Measurements from ENCODE around the gene ECE1. TPM values are rescaled to one million over a fixed set of nuclear protein-coding genes. Genes with fewer than 3 reads are reported as not detected.
"Not testable (repeated sequence)": the region's sequence is repeated elsewhere in the genome, so short reads cannot be mapped to it uniquely, and the experiment has no call there.

ECE1 gene
- total and polyA plus RNA-seq, 9 donors = 37.3 to 313 (median 119) TPM

GRCh38 chr1:21285055-21285372, 5.2 kb downstream of the ECE1 start:
- intact Hi-C loops (cut with DNase I) = no loop called here
- H3K36me3 ChIP-seq = no peaks in the 10 kb centered on the region
- H3K4me3 ChIP-seq = no peak overlapping the region
- no peak overlapping the region for H3K27ac ChIP-seq
- DNase-seq = no peak
- TF ChIP-seq POLR2A (IDR thresholded peaks at IDR 0.05) (no peak), EP300 (IDR thresholded peaks at IDR 0.05) (no peak), CTCF (IDR thresholded peaks at IDR 0.05) (no peak)
- no peaks in the 10 kb centered on the region for H3K9me3 ChIP-seq
- H3K4me1 ChIP-seq (ENCODE audit: insufficient read depth) = peaks cover 14% of the 10 kb centered on the region
- no peaks in the 10 kb centered on the region for H3K27me3 ChIP-seq
- WGBS, 3 donors = 75 to 78% (median 76%) methylated on average over 2 of the region's 2 CpGs

GRCh38 chr1:21284206-21285054, 5.8 kb downstream of the ECE1 start:
- intact Hi-C loops (cut with DNase I) = no loop called here
- TF ChIP-seq CTCF (IDR thresholded peaks at IDR 0.05) = no peak
- no peak for TF ChIP-seq EP300 (IDR thresholded peaks at IDR 0.05)
- no peak for TF ChIP-seq POLR2A (IDR thresholded peaks at IDR 0.05)
- 81 to 82% (median 81%) methylated on average over 17 of the region's 17 CpGs for WGBS, 3 donors
- H3K9me3 ChIP-seq = no peaks in the 10 kb centered on the region
- DNase-seq = no peak
- H3K27ac ChIP-seq = no peak overlapping the region
- no peaks in the 10 kb centered on the region for H3K27me3 ChIP-seq
- no peaks in the 10 kb centered on the region for H3K36me3 ChIP-seq
- H3K4me3 ChIP-seq = no peak overlapping the region
- peaks cover 15% of the 10 kb centered on the region for H3K4me1 ChIP-seq (ENCODE audit: insufficient read depth)

GRCh38 chr1:21283524-21283923, 6.7 kb downstream of the ECE1 start:
- Histone ChIP-seq H3K4me3 (no peak overlapping the region), H3K9me3 (no peaks in the 10 kb centered on the region), H3K36me3 (no peaks in the 10 kb centered on the region), H3K27me3 (no peaks in the 10 kb centered on the region), H3K27ac (no peak overlapping the region), H3K4me1 (ENCODE audit: insufficient read depth) (peaks cover 16% of the 10 kb centered on the region)
- DNase-seq = no peak
- intact Hi-C loops (cut with DNase I) = no loop called here
- TF ChIP-seq POLR2A (IDR thresholded peaks at IDR 0.05) (no peak), CTCF (IDR thresholded peaks at IDR 0.05) (no peak)
- WGBS, 3 donors = 89 to 93% (median 91%) methylated on average over 7 of the region's 7 CpGs

GRCh38 chr1:21282020-21282419, 8.2 kb downstream of the ECE1 start:
- DNase-seq; H3K36me3 ChIP-seq; H3K27me3 ChIP-seq; H3K4me3 ChIP-seq; H3K9me3 ChIP-seq; intact Hi-C loops (cut with DNase I): not testable (repeated sequence)
- 96 to 98% (median 97%) methylated on average over 4 of the region's 4 CpGs for WGBS, 3 donors
- H3K4me1 ChIP-seq (ENCODE audit: insufficient read depth) = peaks cover 26% of the 10 kb centered on the region
- peak overlapping the region in 1 of 2 donors; percentile 88 for H3K27ac ChIP-seq

- no peak for DNase-seq
- peaks cover 30% of the 10 kb centered on the region for H3K4me1 ChIP-seq (ENCODE audit: insufficient read depth)
- H3K4me3 ChIP-seq = no peak overlapping the region
- WGBS, 3 donors = 64 to 80% (median 69%) methylated on average over 4 of the region's 4 CpGs
- intact Hi-C loops (cut with DNase I) = no loop called here
- no peaks in the 10 kb centered on the region for H3K36me3 ChIP-seq
- no peaks in the 10 kb centered on the region for H3K9me3 ChIP-seq
- TF ChIP-seq EP300 (IDR thresholded peaks at IDR 0.05) (no peak), CTCF (IDR thresholded peaks at IDR 0.05) (no peak), POLR2A (IDR thresholded peaks at IDR 0.05) (no peak)
- no peaks in the 10 kb centered on the region for H3K27me3 ChIP-seq
- peak overlapping the region; percentile 47 to 88 for H3K27ac ChIP-seq
Observed at GRCh38 chr1:21280482-21280881, 9.8 kb downstream of the ECE1 start.

All from ovary (tissue), 9 donors.